ENCODE results near the gene SNED1. TPM values are rescaled to one million over a fixed set of nuclear protein-coding genes. Genes with fewer than 3 reads are reported as not detected.

Gene SNED1
- total RNA-seq, 4 donors from 2014 or later = 9.0 to 18.4 (median 17.1) TPM

DNA sequence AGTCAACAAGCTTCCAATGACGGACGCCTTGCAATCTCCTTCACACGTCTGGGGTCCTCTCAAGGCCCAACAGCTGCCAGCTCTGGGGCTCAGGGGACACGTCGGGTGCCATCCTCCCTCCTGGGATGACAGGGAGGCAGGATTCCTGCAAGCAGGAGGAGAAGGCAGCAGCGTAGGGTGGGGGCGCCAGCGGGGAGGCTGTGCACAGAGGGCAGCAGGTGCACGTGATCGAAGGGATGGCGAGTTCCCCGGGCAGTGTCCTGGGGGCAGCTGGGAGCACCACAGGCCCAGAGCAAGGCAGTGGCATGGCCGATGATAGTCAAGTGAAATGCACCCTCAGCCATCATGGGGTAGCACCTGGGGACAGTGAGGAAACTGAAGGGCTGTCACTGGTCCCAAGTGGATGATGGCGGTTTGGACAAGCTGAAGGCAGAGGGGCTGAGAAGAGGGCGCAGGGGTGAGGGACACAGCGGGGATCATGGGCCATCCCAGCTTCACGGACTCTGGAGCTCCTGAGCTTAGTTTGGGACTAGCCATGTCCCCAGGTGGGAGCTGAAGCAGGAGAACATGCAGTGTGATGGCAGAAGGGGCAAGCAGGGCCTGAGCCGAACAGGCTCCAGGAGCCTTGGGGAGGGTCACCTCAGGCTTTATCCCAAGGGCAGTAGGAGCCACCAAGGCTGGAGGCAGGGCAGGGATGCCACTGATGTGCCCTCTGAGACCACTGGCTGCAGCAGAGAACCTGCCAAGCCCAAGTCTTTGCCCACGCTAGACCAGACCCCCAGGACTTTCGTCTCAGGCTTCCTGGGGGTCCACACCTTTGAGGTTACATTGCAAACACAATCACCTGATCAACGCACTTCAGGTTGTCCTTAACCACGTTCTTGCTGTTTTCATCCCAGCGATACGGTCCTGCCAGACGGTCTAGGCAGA lies 16.3 kb upstream of the SNED1 start:
- DNase-seq (ENCODE audit: low spot score in 2 of 2) = peak in 1 of 2 donors; percentile 83
- 83 to 86% methylated on average over 25 of the region's 25 CpGs for WGBS, 2 donors
- intact Hi-C loops (cut with DNase I; ENCODE audit: low total_unique reads) = no loop called here
- H3K4me3 ChIP-seq (ENCODE audit: low read depth, poor library complexity, severe bottlenecking) = no peak overlapping the region
- TF ChIP-seq, protein P1, sequence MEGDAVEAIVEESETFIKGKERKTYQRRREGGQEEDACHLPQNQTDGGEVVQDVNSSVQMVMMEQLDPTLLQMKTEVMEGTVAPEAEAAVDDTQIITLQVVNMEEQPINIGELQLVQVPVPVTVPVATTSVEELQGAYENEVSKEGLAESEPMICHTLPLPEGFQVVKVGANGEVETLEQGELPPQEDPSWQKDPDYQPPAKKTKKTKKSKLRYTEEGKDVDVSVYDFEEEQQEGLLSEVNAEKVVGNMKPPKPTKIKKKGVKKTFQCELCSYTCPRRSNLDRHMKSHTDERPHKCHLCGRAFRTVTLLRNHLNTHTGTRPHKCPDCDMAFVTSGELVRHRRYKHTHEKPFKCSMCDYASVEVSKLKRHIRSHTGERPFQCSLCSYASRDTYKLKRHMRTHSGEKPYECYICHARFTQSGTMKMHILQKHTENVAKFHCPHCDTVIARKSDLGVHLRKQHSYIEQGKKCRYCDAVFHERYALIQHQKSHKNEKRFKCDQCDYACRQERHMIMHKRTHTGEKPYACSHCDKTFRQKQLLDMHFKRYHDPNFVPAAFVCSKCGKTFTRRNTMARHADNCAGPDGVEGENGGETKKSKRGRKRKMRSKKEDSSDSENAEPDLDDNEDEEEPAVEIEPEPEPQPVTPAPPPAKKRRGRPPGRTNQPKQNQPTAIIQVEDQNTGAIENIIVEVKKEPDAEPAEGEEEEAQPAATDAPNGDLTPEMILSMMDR (IDR thresholded peaks at IDR 0.05) = no peak
- TF ChIP-seq POLR2A (IDR thresholded peaks at IDR 0.05) = no peak

DNA sequence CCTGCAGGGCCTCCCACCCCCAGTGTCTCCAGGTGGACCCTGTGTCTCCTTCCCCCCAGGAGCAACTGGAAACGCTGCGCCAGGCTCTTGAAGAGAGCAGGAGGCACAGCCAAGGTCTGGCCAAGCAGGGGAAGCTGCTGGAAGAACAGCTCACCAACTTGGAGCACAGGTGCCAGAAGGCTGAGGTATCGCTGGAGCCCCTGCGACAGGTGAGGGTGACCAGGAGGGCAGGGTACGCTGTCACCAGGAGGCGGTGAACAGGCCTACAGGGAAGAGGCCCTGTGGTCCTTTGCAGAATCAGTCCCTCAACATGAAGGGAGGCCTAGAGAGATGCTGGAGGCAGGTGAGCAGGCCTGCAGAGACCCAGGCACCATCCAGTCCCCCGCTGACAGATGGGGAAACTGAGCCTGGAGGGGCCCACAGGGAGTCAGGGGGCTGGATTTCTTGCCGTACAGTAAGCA lies 15.6 kb upstream of the SNED1 start:
- DNase-seq (ENCODE audit: low spot score in 2 of 2) = peak in 1 of 2 donors; percentile 81
- TF ChIP-seq, protein P1 (IDR thresholded peaks at IDR 0.05) = no peak
- no peak for TF ChIP-seq POLR2A (IDR thresholded peaks at IDR 0.05)
- WGBS, 2 donors = 89 to 92% methylated on average over 8 of the region's 8 CpGs
- intact Hi-C loops (cut with DNase I; ENCODE audit: low total_unique reads) = no loop called here
- H3K4me3 ChIP-seq (ENCODE audit: low read depth, poor library complexity, severe bottlenecking) = no peak overlapping the region

DNA sequence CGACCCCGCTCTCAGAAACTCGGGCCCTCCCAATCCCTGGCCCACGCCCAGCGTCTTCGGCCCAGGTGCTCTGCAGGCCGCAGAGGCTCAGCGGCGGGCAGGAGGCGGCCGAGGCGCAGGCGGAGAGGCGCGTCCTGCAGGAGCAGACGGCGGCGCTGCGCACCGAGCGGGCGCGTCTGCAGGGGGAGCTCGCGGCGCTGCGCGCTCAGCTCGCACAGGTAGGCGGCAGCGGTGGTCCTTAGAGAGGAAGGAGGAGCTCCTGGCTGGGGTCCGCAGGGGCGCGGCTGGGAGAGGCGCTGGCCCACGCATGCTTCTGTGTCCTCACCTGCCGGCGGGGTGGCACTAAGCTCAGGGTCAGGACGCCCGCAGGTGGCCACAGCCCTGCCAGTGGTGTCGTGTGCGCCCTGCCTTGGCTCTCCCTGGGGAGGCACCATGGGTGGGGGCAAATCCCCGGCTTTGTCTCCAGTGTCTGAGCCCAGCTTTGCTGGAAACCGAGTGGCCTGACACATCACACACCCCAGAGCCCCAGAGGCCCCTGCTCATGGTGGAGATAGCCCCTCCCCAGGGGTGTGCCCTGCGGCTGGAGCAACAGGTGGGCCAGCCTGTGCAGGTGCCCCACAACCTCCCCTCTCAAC lies 14.9 kb upstream of the SNED1 start:
- TF ChIP-seq POLR2A (IDR thresholded peaks at IDR 0.05) = no peak
- TF ChIP-seq, protein P1 (IDR thresholded peaks at IDR 0.05) = no peak
- DNase-seq (ENCODE audit: low spot score in 2 of 2) = peak in 1 of 2 donors; percentile 81
- H3K4me3 ChIP-seq (ENCODE audit: low read depth, poor library complexity, severe bottlenecking) = no peak overlapping the region
- intact Hi-C loops (cut with DNase I; ENCODE audit: low total_unique reads) = no loop called here
- WGBS, 2 donors = 1 to 41% methylated on average over 11 to 31 of the region's 45 CpGs

DNA sequence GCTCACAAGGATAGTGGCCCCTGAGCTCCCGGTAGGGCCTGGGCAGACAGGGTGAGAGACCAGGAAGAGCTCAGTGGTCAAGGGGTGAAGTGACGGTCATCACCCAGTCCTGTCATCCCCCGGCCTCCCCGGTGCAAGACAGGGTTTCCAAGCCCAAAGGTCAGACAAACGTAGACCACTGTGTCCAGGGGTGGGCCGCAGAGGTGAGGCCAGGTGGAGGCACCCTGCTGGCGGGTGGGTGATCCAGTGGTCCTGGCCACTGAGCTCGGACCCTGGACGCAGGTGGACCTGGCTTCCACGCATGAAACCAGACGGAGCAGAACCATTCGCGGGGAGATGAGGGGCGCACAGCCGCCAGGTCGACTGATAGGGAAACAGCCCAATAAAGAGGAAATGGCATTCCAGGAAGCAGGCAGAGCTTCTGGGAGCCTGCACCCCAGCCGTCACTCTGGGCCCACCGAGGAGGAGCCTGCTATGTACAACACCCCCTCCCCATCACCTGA lies 14.4 kb upstream of the SNED1 start:
- DNase-seq (ENCODE audit: low spot score in 2 of 2) = peak in 1 of 2 donors; percentile 82
- intact Hi-C loops (cut with DNase I; ENCODE audit: low total_unique reads) = no loop called here
- WGBS, 2 donors = 62 to 64% methylated on average over 15 to 18 of the region's 18 CpGs
- no peak overlapping the region for H3K4me3 ChIP-seq (ENCODE audit: low read depth, poor library complexity, severe bottlenecking)
- TF ChIP-seq, protein P1 (IDR thresholded peaks at IDR 0.05) = no peak
- no peak for TF ChIP-seq POLR2A (IDR thresholded peaks at IDR 0.05)

DNA sequence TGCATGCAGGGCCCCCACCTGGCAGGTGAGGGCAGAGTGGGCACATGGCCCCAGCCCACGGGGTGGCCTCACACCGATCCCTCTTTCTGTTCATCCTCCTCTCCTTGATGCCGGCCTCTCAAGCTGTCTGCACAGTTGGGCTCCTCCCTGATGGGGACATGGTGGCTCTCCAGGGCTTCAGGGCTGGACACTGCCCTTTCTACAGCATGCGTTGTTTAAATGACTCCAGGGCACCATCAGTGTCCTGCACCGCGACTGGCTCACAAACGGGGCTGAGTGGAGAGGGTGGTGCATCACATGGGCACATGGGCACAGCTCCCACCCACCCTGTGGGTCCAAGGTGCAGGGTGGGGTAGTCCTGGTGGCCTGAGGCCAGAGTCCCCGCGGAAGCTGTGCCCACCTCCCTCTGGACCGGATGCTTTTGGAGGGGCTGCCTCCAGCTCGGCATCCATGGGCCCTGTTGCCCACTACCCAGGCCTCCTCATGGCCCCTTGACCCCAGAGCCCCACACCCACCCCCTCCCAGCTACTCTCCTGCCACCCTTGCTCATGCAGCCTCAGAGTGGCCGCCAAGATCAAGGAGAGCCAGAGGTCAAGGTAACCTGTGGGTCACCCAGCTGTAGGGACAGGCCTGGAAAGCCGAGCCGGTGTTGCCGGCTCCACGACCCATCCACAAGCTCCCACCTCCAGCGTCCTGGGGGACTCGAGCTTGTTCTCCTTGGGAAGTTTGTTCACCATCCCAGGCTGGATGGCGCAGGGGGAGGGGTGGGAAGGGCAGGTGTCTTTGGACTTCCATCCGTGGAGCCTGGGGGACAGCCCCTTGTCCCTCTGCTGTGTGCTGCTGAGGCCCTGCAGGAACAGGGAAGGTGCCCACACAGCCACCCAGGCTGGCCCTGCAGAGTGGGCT lies 12.3 kb upstream of the SNED1 start:
- H3K4me3 ChIP-seq (ENCODE audit: low read depth, poor library complexity, severe bottlenecking) = no peak overlapping the region
- TF ChIP-seq, protein P1 (IDR thresholded peaks at IDR 0.05) = no peak
- no peak for TF ChIP-seq POLR2A (IDR thresholded peaks at IDR 0.05)
- DNase-seq (ENCODE audit: low spot score in 2 of 2) = peak in 1 of 2 donors; percentile 83
- 76 to 79% methylated on average over 20 of the region's 20 CpGs for WGBS, 2 donors
- intact Hi-C loops (cut with DNase I; ENCODE audit: low total_unique reads) = no loop called here

Measured in lower leg skin (tissue), 4 donors.